ENCODE results near the gene ARAP2.

Gene ARAP2

GRCh38 chr4:36128689-36129088, 115.6 kb downstream of the ARAP2 start:
- no peak for DNase-seq (ENCODE audit: low read depth)

- DNase-seq (ENCODE audit: low read depth) = no peak
Observed at GRCh38 chr4:36123906-36124305, 120.4 kb downstream of the ARAP2 start.

- DNase-seq (ENCODE audit: low read depth) = no peak
Observed at GRCh38 chr4:36115312-36115711, 129.0 kb downstream of the ARAP2 start.

GRCh38 chr4:36111172-36111571, 133.1 kb downstream of the ARAP2 start:
- no peak for DNase-seq (ENCODE audit: low read depth)

GRCh38 chr4:36099509-36099908, 144.8 kb downstream of the ARAP2 start:
- no peak for DNase-seq (ENCODE audit: low read depth)

- DNase-seq (ENCODE audit: low read depth) = no peak
Observed at GRCh38 chr4:36094995-36095394, 149.3 kb downstream of the ARAP2 start.

GRCh38 chr4:36091997-36092396, 152.3 kb downstream of the ARAP2 start:
- no peak for DNase-seq (ENCODE audit: low read depth)

GRCh38 chr4:36088542-36088941, 155.8 kb downstream of the ARAP2 start:
- no peak for DNase-seq (ENCODE audit: low read depth)

GRCh38 chr4:36086261-36086786, 158.0 kb downstream of the ARAP2 start:
- no peak for DNase-seq (ENCODE audit: low read depth)

GRCh38 chr4:36082817-36083216, 161.5 kb downstream of the ARAP2 start:
- no peak for DNase-seq (ENCODE audit: low read depth)

- no peak for DNase-seq (ENCODE audit: low read depth)
Observed at GRCh38 chr4:36081185-36081584, 163.1 kb downstream of the ARAP2 start.

- no peak for DNase-seq (ENCODE audit: low read depth)
Observed at GRCh38 chr4:36079666-36080065, 164.6 kb downstream of the ARAP2 start.

- no peak for DNase-seq (ENCODE audit: low read depth)
Observed at GRCh38 chr4:36078319-36078718, 166.0 kb downstream of the ARAP2 start.

GRCh38 chr4:36072529-36072928, 171.8 kb downstream of the ARAP2 start:
- DNase-seq (ENCODE audit: low read depth) = no peak

GRCh38 chr4:36067116-36067515, 177.2 kb downstream of the ARAP2 start:
- no peak for DNase-seq (ENCODE audit: low read depth)

- DNase-seq (ENCODE audit: low read depth) = no peak
Observed at GRCh38 chr4:36065274-36065871, 178.9 kb downstream of the ARAP2 start.

- DNase-seq (ENCODE audit: low read depth) = no peak
Observed at GRCh38 chr4:36064117-36064516, 180.2 kb downstream of the ARAP2 start.

GRCh38 chr4:36056136-36056535, 188.2 kb downstream of the ARAP2 start:
- DNase-seq (ENCODE audit: low read depth) = no peak

GRCh38 chr4:36054694-36055422, 189.5 kb downstream of the ARAP2 start:
- no peak for DNase-seq (ENCODE audit: low read depth)

- DNase-seq (ENCODE audit: low read depth) = no peak
Observed at GRCh38 chr4:36053930-36054329, 190.4 kb downstream of the ARAP2 start.

- DNase-seq (ENCODE audit: low read depth) = no peak
Observed at GRCh38 chr4:36051634-36052033, 192.7 kb downstream of the ARAP2 start.

GRCh38 chr4:36046026-36046425, 198.3 kb downstream of the ARAP2 start:
- no peak for DNase-seq (ENCODE audit: low read depth)

GRCh38 chr4:36043901-36044300, 200.4 kb downstream of the ARAP2 start:
- DNase-seq (ENCODE audit: low read depth) = no peak

GRCh38 chr4:36043241-36043640, 201.1 kb downstream of the ARAP2 start:
- DNase-seq (ENCODE audit: low read depth) = no peak
